Calu3 (cell line): ENCODE results near the gene SCYGR5. TPM values are rescaled to one million over a fixed set of nuclear protein-coding genes. Genes with fewer than 3 reads are reported as not detected.

Experiments used
- BruUV-seq: library from RNA; stranded (reverse); fragments of 400-500 nt; replicated peaks from 2 replicates; lab custom pipeline; 2021; lab: Mats Ljungman, UMichigan
- CTCF ChIA-PET: fragments of 300-600 bp; sonication (Branson Sonifier 250); formaldehyde crosslinking; loops from one replicate; lab custom pipeline; 2022; ENCODE audit warnings: antibody characterized with exemption; lab: Charles Lee
- DNase-seq: peaks from one replicate; pipeline ENCODE4 v3.0.0; 2022
- H3K27ac Mint-ChIP-seq: one replicate; pipeline ENCODE4 v1.8.0; 2022; ENCODE audit warnings: mixed read lengths; ENCODE audit not compliant: unreplicated experiment
- H3K27me3 Mint-ChIP-seq: one replicate; pipeline ENCODE4 v1.8.0; 2022; ENCODE audit warnings: mixed read lengths; ENCODE audit not compliant: unreplicated experiment
- H3K36me3 Mint-ChIP-seq: one replicate; pipeline ENCODE4 v1.8.0; 2022; ENCODE audit warnings: mild to moderate bottlenecking, moderate library complexity, mixed read lengths; ENCODE audit not compliant: insufficient read depth, unreplicated experiment
- H3K4me1 Mint-ChIP-seq: one replicate; pipeline ENCODE4 v1.8.0; 2022; ENCODE audit warnings: mild to moderate bottlenecking, low read depth, mixed read lengths; ENCODE audit not compliant: unreplicated experiment
- H3K4me3 Mint-ChIP-seq: one replicate; pipeline ENCODE4 v1.8.0; 2022; ENCODE audit warnings: mild to moderate bottlenecking, low read depth, moderate library complexity, mixed read lengths; ENCODE audit not compliant: unreplicated experiment
- H3K9me3 Mint-ChIP-seq: one replicate; pipeline ENCODE4 v1.8.0; 2022; ENCODE audit warnings: low read depth, mixed read lengths; ENCODE audit not compliant: unreplicated experiment
- intact Hi-C: fragments of 100-400 bp; cut with micrococcal nuclease; formaldehyde crosslinking; loops from one replicate; pipeline ENCODE4 v1.10.0; 2022; ENCODE audit not compliant: unreplicated experiment
- total RNA-seq: library from RNA; stranded (reverse); gene quantifications from 2 replicates; pipeline ENCODE4 v1.2.3, GENCODE V29; 2022
- TF ChIP-seq, protein P1 (sequence below): fragments of 200-600 bp; IDR thresholded peaks from one replicate; pipeline ENCODE4 v1.8.0; 2022; ENCODE audit warnings: antibody characterized with exemption; ENCODE audit not compliant: unreplicated experiment

The SCYGR5 gene
- total RNA-seq, 1 experiment from 2014 or later: not detected

DNA sequence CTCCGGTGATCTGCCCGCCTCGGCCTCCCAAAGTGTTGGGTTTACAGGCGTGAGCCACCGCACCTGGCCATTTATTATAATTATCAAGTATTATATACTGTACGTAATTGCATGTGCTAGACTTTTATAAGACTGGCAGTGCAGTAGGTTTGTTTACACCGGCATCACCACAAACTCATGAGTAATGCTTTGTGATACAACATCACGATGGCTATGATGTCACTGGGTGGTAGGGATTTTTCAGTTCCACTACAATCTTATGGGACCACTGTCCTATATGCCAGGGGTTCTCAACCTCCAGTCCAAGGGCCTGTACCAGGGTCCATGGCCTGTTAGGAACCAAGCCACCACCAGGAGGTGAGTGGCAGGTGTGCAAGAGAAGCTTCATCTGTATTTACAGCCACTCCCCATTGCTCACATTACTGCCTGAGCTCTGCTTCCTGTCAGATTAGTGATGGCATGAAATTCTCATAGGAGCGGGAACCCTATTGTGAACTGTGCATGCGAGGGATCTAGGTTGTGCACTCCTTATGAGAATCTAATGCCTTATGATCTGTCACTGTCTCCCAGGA lies 39.9 kb upstream of the SCYGR5 start:
- CTCF ChIA-PET: no interaction called here
- TF ChIP-seq, protein P1, sequence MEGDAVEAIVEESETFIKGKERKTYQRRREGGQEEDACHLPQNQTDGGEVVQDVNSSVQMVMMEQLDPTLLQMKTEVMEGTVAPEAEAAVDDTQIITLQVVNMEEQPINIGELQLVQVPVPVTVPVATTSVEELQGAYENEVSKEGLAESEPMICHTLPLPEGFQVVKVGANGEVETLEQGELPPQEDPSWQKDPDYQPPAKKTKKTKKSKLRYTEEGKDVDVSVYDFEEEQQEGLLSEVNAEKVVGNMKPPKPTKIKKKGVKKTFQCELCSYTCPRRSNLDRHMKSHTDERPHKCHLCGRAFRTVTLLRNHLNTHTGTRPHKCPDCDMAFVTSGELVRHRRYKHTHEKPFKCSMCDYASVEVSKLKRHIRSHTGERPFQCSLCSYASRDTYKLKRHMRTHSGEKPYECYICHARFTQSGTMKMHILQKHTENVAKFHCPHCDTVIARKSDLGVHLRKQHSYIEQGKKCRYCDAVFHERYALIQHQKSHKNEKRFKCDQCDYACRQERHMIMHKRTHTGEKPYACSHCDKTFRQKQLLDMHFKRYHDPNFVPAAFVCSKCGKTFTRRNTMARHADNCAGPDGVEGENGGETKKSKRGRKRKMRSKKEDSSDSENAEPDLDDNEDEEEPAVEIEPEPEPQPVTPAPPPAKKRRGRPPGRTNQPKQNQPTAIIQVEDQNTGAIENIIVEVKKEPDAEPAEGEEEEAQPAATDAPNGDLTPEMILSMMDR: no peak
- Mint-ChIP-seq H3K4me1 (peaks cover 12% of the 10 kb centered on the region), H3K9me3 (no peaks in the 10 kb centered on the region), H3K4me3 (no peak overlapping the region), H3K27me3 (no peaks in the 10 kb centered on the region), H3K36me3 (no peaks in the 10 kb centered on the region), H3K27ac (no peak overlapping the region)
- BruUV-seq: no TSS peak
- intact Hi-C loops: no loop called here
- DNase-seq: no peak

DNA sequence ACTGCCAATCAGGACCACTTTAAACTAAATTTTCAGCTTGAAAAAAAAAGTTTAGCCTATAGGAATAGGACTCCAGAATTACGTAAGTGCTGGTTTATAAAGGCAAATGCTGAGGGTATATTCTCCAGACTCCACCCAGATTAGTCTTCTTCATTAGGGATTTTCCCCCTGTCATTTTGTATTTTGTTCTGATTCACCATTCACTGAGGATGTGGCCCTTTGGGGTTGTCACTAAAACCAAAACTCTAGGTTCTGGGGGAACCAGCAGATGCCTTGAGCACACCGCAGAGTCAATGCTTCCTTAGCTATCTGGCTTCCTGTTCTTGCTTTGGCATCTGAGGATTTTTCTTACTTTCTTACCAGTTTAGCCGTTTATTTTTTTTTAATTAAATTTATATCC lies 38.8 kb upstream of the SCYGR5 start:
- BruUV-seq: no TSS peak

DNA sequence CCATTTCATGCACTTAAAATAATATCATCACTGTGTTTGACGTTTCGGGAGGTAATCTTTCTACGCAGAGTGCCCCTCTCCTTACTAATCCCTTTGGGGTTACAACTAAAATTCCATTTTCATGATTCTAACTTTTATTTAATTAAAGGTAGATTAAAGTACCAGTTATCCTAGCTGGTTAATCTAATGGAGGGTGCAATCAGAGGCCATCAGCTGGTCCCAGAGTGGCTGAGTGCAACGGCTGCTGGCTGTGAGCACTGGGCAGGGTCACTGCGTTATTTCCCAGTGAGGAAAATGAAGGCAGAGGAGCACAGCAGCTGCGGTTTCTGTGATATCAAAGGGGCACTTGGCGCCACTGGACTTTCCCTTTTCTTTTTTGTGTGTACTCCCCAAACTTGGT lies 37.2 kb upstream of the SCYGR5 start:
- BruUV-seq: no TSS peak
- TF ChIP-seq, protein P1: no peak
- Mint-ChIP-seq H3K4me3 (no peak overlapping the region), H3K27me3 (no peaks in the 10 kb centered on the region), H3K9me3 (no peaks in the 10 kb centered on the region), H3K36me3 (no peaks in the 10 kb centered on the region), H3K27ac (no peak overlapping the region), H3K4me1 (no peaks in the 10 kb centered on the region)
- intact Hi-C loops: no loop called here
- CTCF ChIA-PET: no interaction called here
- DNase-seq: no peak

More for the DNA sequence above, 38.8 kb upstream of the SCYGR5 start:
- Mint-ChIP-seq H3K27ac (no peak overlapping the region), H3K27me3 (no peaks in the 10 kb centered on the region), H3K36me3 (no peaks in the 10 kb centered on the region), H3K4me3 (no peak overlapping the region), H3K4me1 (peaks cover 12% of the 10 kb centered on the region), H3K9me3 (no peaks in the 10 kb centered on the region)
- CTCF ChIA-PET: interaction anchor here (1.2 kb wide), 1 partner anchor 14 kb away, joined by 3 read pairs; no protein-coding TSS in a partner anchor
- intact Hi-C loops: no loop called here
- no peak for DNase-seq
- TF ChIP-seq, protein P1: no peak

DNA sequence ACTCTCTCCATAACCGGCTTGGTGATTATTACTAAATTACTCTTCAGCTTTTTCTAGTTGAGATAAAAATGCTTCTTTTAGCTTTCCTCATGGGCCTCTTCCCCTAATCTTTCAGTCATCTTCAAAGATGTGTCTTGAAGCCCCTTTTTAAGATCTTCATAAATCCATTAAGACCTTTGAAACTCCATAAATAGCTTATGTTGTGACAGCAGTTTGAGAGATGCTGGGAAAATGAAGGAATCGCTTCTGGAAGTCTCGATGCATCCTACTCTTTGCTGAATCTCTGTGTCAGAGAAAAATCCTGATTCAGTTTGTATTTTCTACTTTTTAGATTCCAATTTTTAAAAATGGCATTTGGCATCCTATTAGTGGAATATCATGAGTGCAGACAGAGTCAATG lies 36.3 kb upstream of the SCYGR5 start:
- no TSS peak for BruUV-seq
- H3K4me3 Mint-ChIP-seq: no peak overlapping the region
- CTCF ChIA-PET: interaction anchor here (1.0 kb wide), 1 partner anchor 14 kb away, joined by 3 read pairs; no protein-coding TSS in a partner anchor
- TF ChIP-seq, protein P1: no peak
- no peaks in the 10 kb centered on the region for H3K36me3 Mint-ChIP-seq
- intact Hi-C loops: no loop called here
- no peaks in the 10 kb centered on the region for H3K4me1 Mint-ChIP-seq
- H3K27ac Mint-ChIP-seq: no peak overlapping the region
- H3K9me3 Mint-ChIP-seq: no peaks in the 10 kb centered on the region
- no peak for DNase-seq
- no peaks in the 10 kb centered on the region for H3K27me3 Mint-ChIP-seq
